ENCODE data around the gene UBE4B.

UBE4B gene

GRCh38 chr1:10152709-10153284 is 120.0 kb downstream of the UBE4B start:
- no peak overlapping the region for H3K9ac ChIP-seq (ENCODE audit: low read depth, low read length)
- H3K4me3 ChIP-seq (ENCODE audit: low read depth, low read length), result no peak overlapping the region
- no peaks in the 10 kb centered on the region for H3K9me3 ChIP-seq (ENCODE audit: control insufficient read depth, insufficient read depth, low read length)
- H3K4me1 ChIP-seq (ENCODE audit: control insufficient read depth, insufficient read depth, low read length), result no peaks in the 10 kb centered on the region
- H3K36me3 ChIP-seq (ENCODE audit: control insufficient read depth, insufficient read depth, low read length), result peaks cover 41% of the 10 kb centered on the region
- no peaks in the 10 kb centered on the region for H3K27me3 ChIP-seq (ENCODE audit: control insufficient read depth, insufficient read depth, low read length)
- no peak overlapping the region for H3K27ac ChIP-seq (ENCODE audit: low read depth, low read length)

- Histone ChIP-seq H3K4me3 (ENCODE audit: low read depth, low read length) (no peak overlapping the region), H3K9ac (ENCODE audit: low read depth, low read length) (no peak overlapping the region), H3K4me1 (ENCODE audit: control insufficient read depth, insufficient read depth, low read length) (no peaks in the 10 kb centered on the region), H3K27ac (ENCODE audit: low read depth, low read length) (no peak overlapping the region), H3K27me3 (ENCODE audit: control insufficient read depth, insufficient read depth, low read length) (no peaks in the 10 kb centered on the region), H3K9me3 (ENCODE audit: control insufficient read depth, insufficient read depth, low read length) (no peaks in the 10 kb centered on the region), H3K36me3 (ENCODE audit: control insufficient read depth, insufficient read depth, low read length) (peaks cover 42% of the 10 kb centered on the region)
These were observed 122.4 kb downstream of the UBE4B start for GRCh38 chr1:10155087-10155712.

- H3K27ac ChIP-seq (ENCODE audit: low read depth, low read length), result no peak overlapping the region
- no peaks in the 10 kb centered on the region for H3K4me1 ChIP-seq (ENCODE audit: control insufficient read depth, insufficient read depth, low read length)
- no peak overlapping the region for H3K9ac ChIP-seq (ENCODE audit: low read depth, low read length)
- H3K36me3 ChIP-seq (ENCODE audit: control insufficient read depth, insufficient read depth, low read length), result peaks cover 57% of the 10 kb centered on the region
- no peaks in the 10 kb centered on the region for H3K9me3 ChIP-seq (ENCODE audit: control insufficient read depth, insufficient read depth, low read length)
- no peaks in the 10 kb centered on the region for H3K27me3 ChIP-seq (ENCODE audit: control insufficient read depth, insufficient read depth, low read length)
- H3K4me3 ChIP-seq (ENCODE audit: low read depth, low read length), result no peak overlapping the region
These were observed 127.4 kb downstream of the UBE4B start for GRCh38 chr1:10160173-10160572.

GRCh38 chr1:10160907-10161490 is 128.2 kb downstream of the UBE4B start:
- Histone ChIP-seq H3K27ac (ENCODE audit: low read depth, low read length) (no peak overlapping the region), H3K4me1 (ENCODE audit: control insufficient read depth, insufficient read depth, low read length) (no peaks in the 10 kb centered on the region), H3K9me3 (ENCODE audit: control insufficient read depth, insufficient read depth, low read length) (no peaks in the 10 kb centered on the region), H3K36me3 (ENCODE audit: control insufficient read depth, insufficient read depth, low read length) (peaks cover 63% of the 10 kb centered on the region), H3K27me3 (ENCODE audit: control insufficient read depth, insufficient read depth, low read length) (no peaks in the 10 kb centered on the region), H3K9ac (ENCODE audit: low read depth, low read length) (no peak overlapping the region), H3K4me3 (ENCODE audit: low read depth, low read length) (no peak overlapping the region)

- Histone ChIP-seq H3K4me1 (ENCODE audit: control insufficient read depth, insufficient read depth, low read length) (no peaks in the 10 kb centered on the region), H3K27ac (ENCODE audit: low read depth, low read length) (no peak overlapping the region), H3K4me3 (ENCODE audit: low read depth, low read length) (no peak overlapping the region), H3K9ac (ENCODE audit: low read depth, low read length) (no peak overlapping the region), H3K36me3 (ENCODE audit: control insufficient read depth, insufficient read depth, low read length) (peaks cover 62% of the 10 kb centered on the region), H3K9me3 (ENCODE audit: control insufficient read depth, insufficient read depth, low read length) (no peaks in the 10 kb centered on the region), H3K27me3 (ENCODE audit: control insufficient read depth, insufficient read depth, low read length) (no peaks in the 10 kb centered on the region)
These were observed 129.0 kb downstream of the UBE4B start for GRCh38 chr1:10161541-10162290.

- Histone ChIP-seq H3K9ac (ENCODE audit: low read depth, low read length) (no peak overlapping the region), H3K27ac (ENCODE audit: low read depth, low read length) (no peak overlapping the region), H3K27me3 (ENCODE audit: control insufficient read depth, insufficient read depth, low read length) (no peaks in the 10 kb centered on the region), H3K4me1 (ENCODE audit: control insufficient read depth, insufficient read depth, low read length) (no peaks in the 10 kb centered on the region), H3K36me3 (ENCODE audit: control insufficient read depth, insufficient read depth, low read length) (peaks cover 78% of the 10 kb centered on the region), H3K4me3 (ENCODE audit: low read depth, low read length) (no peak overlapping the region), H3K9me3 (ENCODE audit: control insufficient read depth, insufficient read depth, low read length) (no peaks in the 10 kb centered on the region)
These were observed 136.3 kb downstream of the UBE4B start for GRCh38 chr1:10168912-10169514.

- H3K9ac ChIP-seq (ENCODE audit: low read depth, low read length), result no peak overlapping the region
- no peaks in the 10 kb centered on the region for H3K9me3 ChIP-seq (ENCODE audit: control insufficient read depth, insufficient read depth, low read length)
- no peaks in the 10 kb centered on the region for H3K4me1 ChIP-seq (ENCODE audit: control insufficient read depth, insufficient read depth, low read length)
- H3K4me3 ChIP-seq (ENCODE audit: low read depth, low read length), result no peak overlapping the region
- no peak overlapping the region for H3K27ac ChIP-seq (ENCODE audit: low read depth, low read length)
- peaks cover 68% of the 10 kb centered on the region for H3K36me3 ChIP-seq (ENCODE audit: control insufficient read depth, insufficient read depth, low read length)
- no peaks in the 10 kb centered on the region for H3K27me3 ChIP-seq (ENCODE audit: control insufficient read depth, insufficient read depth, low read length)
These were observed 137.4 kb downstream of the UBE4B start for GRCh38 chr1:10170239-10170574.

GRCh38 chr1:10171105-10171767 is 138.5 kb downstream of the UBE4B start:
- no peaks in the 10 kb centered on the region for H3K9me3 ChIP-seq (ENCODE audit: control insufficient read depth, insufficient read depth, low read length)
- no peak overlapping the region for H3K9ac ChIP-seq (ENCODE audit: low read depth, low read length)
- no peak overlapping the region for H3K27ac ChIP-seq (ENCODE audit: low read depth, low read length)
- no peak overlapping the region for H3K4me3 ChIP-seq (ENCODE audit: low read depth, low read length)
- H3K4me1 ChIP-seq (ENCODE audit: control insufficient read depth, insufficient read depth, low read length), result no peaks in the 10 kb centered on the region
- H3K36me3 ChIP-seq (ENCODE audit: control insufficient read depth, insufficient read depth, low read length), result peaks cover 63% of the 10 kb centered on the region
- no peaks in the 10 kb centered on the region for H3K27me3 ChIP-seq (ENCODE audit: control insufficient read depth, insufficient read depth, low read length)

- H3K27me3 ChIP-seq (ENCODE audit: control insufficient read depth, insufficient read depth, low read length), result no peaks in the 10 kb centered on the region
- peaks cover 62% of the 10 kb centered on the region for H3K36me3 ChIP-seq (ENCODE audit: control insufficient read depth, insufficient read depth, low read length)
- no peak overlapping the region for H3K9ac ChIP-seq (ENCODE audit: low read depth, low read length)
- no peaks in the 10 kb centered on the region for H3K9me3 ChIP-seq (ENCODE audit: control insufficient read depth, insufficient read depth, low read length)
- no peaks in the 10 kb centered on the region for H3K4me1 ChIP-seq (ENCODE audit: control insufficient read depth, insufficient read depth, low read length)
- no peak overlapping the region for H3K27ac ChIP-seq (ENCODE audit: low read depth, low read length)
- H3K4me3 ChIP-seq (ENCODE audit: low read depth, low read length), result no peak overlapping the region
These were observed 139.4 kb downstream of the UBE4B start for GRCh38 chr1:10171995-10172669.

GRCh38 chr1:10173582-10173981 is 140.8 kb downstream of the UBE4B start:
- Histone ChIP-seq H3K27me3 (ENCODE audit: control insufficient read depth, insufficient read depth, low read length) (no peaks in the 10 kb centered on the region), H3K9me3 (ENCODE audit: control insufficient read depth, insufficient read depth, low read length) (no peaks in the 10 kb centered on the region), H3K9ac (ENCODE audit: low read depth, low read length) (no peak overlapping the region), H3K4me1 (ENCODE audit: control insufficient read depth, insufficient read depth, low read length) (peaks cover 9% of the 10 kb centered on the region), H3K36me3 (ENCODE audit: control insufficient read depth, insufficient read depth, low read length) (peaks cover 52% of the 10 kb centered on the region), H3K4me3 (ENCODE audit: low read depth, low read length) (no peak overlapping the region), H3K27ac (ENCODE audit: low read depth, low read length) (no peak overlapping the region)

Data from HUES48 (cell line).